Heart left ventricle (tissue), 16 donors: ENCODE data around the gene ITGB3BP. TPM values are rescaled to one million over a fixed set of nuclear protein-coding genes. Genes with fewer than 3 reads are reported as not detected.

Source experiments
- ATAC-seq, 4 donors: fragments of 200-7000 bp; cut with Tn5 transposase; one replicate each; pipeline ENCODE4 v1.9.1; 2020 to 2022; ENCODE audit warnings: moderate library complexity in 4 of 4, mild to moderate bottlenecking in 3 of 4, moderate number of reproducible peaks in 1 of 4
- DNase-seq, 5 donors: peaks; one replicate each; pipeline ENCODE4 v3.0.0-alpha.2; 2020
- H3K27ac ChIP-seq, 12 donors: fragments of 200-600 bp; sonication (generic) in 4 of 12; one replicate each; pipeline versions ENCODE4 v1.5.0 to v1.8.0; 2016 to 2022; ENCODE audit warnings: mild to moderate bottlenecking in 2 of 12
- H3K27me3 ChIP-seq, 9 donors: fragments of 200-600 bp; sonication (generic) in 2 of 9; one replicate each; pipeline versions ENCODE4 v1.5.1 to v1.8.0; 2016 to 2022; ENCODE audit warnings: mild to moderate bottlenecking in 3 of 9
- H3K36me3 ChIP-seq, 9 donors: fragments of 200-600 bp; sonication (generic) in 2 of 9; one replicate each; pipeline versions ENCODE4 v1.5.0 to v1.8.0; 2018 to 2022; ENCODE audit warnings: mild to moderate bottlenecking in 2 of 9
- H3K4me1 ChIP-seq, 12 donors: fragments of 200-600 bp; sonication (generic) in 4 of 12; one replicate each; pipeline versions ENCODE4 v1.5.0 to v1.8.0; 2016 to 2022; ENCODE audit warnings: mild to moderate bottlenecking in 3 of 12
- H3K4me3 ChIP-seq, 12 donors: fragments of 200-600 bp; sonication (generic) in 4 of 12; one replicate each; pipeline versions ENCODE4 v1.5.0 to v1.8.0; 2017 to 2022; ENCODE audit warnings: mild to moderate bottlenecking in 9 of 12, moderate library complexity in 4 of 12
- H3K9me3 ChIP-seq, 12 donors: fragments of 200-600 bp; sonication (generic) in 4 of 12; one replicate each; pipeline versions ENCODE4 v1.5.0 to v1.8.0; 2016 to 2022; ENCODE audit warnings: mild to moderate bottlenecking in 1 of 12
- CTCF ChIP-seq, 12 donors: fragments of 200-600 bp; sonication (generic) in 4 of 12; IDR thresholded peaks; one replicate each; pipeline versions ENCODE4 v1.5.0 to v1.8.0; 2018 to 2022; ENCODE audit warnings: antibody characterized with exemption in 12 of 12, mild to moderate bottlenecking in 5 of 12
- POLR2A ChIP-seq, 2 donors: fragments of 450-650 bp; IDR thresholded peaks; one replicate each; pipeline ENCODE4 v1.6.1; 2017; ENCODE audit warnings: antibody characterized with exemption in 2 of 2, mild to moderate bottlenecking in 2 of 2, moderate library complexity in 2 of 2
- WGBS, 4 donors: extraction: QIAGEN DNeasy Blood & Tissue Kit in 2 of 4; methylation state at CpG; one replicate each; pipeline versions ENCODE4 v1.1.5 to v1.1.7; 2013 to 2018; 5-methylcytosine and 5-hydroxymethylcytosine counted together
- intact Hi-C, 10 donors: fragments of 100-400 bp; cut with DNase I; formaldehyde crosslinking; loops; one replicate each; pipeline versions ENCODE4 v1.11.1 to v1.14.2; 2022
- polyA plus RNA-seq, 2 donors: library from polyadenylated mRNA; stranded (reverse); fragments of 200-250 nt; gene quantifications; one replicate each; pipeline ENCODE4 v1.2.3, GENCODE V29; 2013
- total RNA-seq, 9 donors: library from RNA; depleted of rRNA in 2 of 9; stranded (reverse); fragments of >200 nt in 2 of 9; fragmentation: NEBNext Ultra II Directional in 3 of 9; extraction: Animal tissue kit (Norgen Biotek cat#: 25700) in 3 of 9; gene quantifications; one replicate each; pipeline versions ENCODE4 v1.1.0 to v1.2.4, GENCODE V29; 2016 to 2023
- donor health status: ischemic (EF 13 %, LVEDD 7.1; RV severe dilation, severe dysfunction).
- donor health status: healthy with polysubstance abuse.
- donor health status: DM: no; HTN: yes; CAD: no.
- donor health status: DM: no; HTN: no; CAD: no.
- donor health status: ischemic (EF 25% LVEDD 6.9; RV normal size, moderate dysfunction).
- donor health status: ischemic (EF 25% LVEDD 5.7; RV mildly dilated, moderate dysfunction).
- donor health status: healthy.
- donor health status: DM: yes; HTN: yes; CAD: no.
- donor health status: ischemic (EF 35%, LVEDD 5.7; RV mildly dilated, moderate dysfunction).
- donor health status: nonischemic (EF 11% LVEDD 7.7; RV severe dilation, severe dysfunction).
- donor health status: DM: yes; HTN: yes; CAD: no.
- donor health status: PGD.
- donor health status: ischemic (EF 29% LVEDD 5.4; RV normal size, mild dysfunction).
- donor health status: nonischemic (EF 23%, LVEDD 6.1; RV moderate dilation, normal function).

The ITGB3BP gene
- total and polyA plus RNA-seq, 11 donors = 2.0 to 17.2 (median 6.4) TPM

GRCh38 chr1:63414691-63415365 lies 108.2 kb downstream of the ITGB3BP start:
- no peak overlapping the region for H3K4me3 ChIP-seq
- no peak overlapping the region for H3K27ac ChIP-seq
- H3K27me3 ChIP-seq = no peaks in the 10 kb centered on the region
- TF ChIP-seq POLR2A (IDR thresholded peaks at IDR 0.05) = no peak
- TF ChIP-seq CTCF (IDR thresholded peaks at IDR 0.05) = no peak
- H3K9me3 ChIP-seq = no peaks in the 10 kb centered on the region
- H3K4me1 ChIP-seq = no peaks in the 10 kb centered on the region
- ATAC-seq = no peak
- 64 to 84% (median 78%) methylated on average over 3 of the region's 3 CpGs for WGBS, 4 donors
- peaks cover 0 to 34% (median 18%) of the 10 kb centered on the region in 9 donors for H3K36me3 ChIP-seq
- intact Hi-C loops = no loop called here
- no peak for DNase-seq

- no peaks in the 10 kb centered on the region for H3K9me3 ChIP-seq
- no peak overlapping the region for H3K27ac ChIP-seq
- H3K36me3 ChIP-seq = peaks cover 0 to 29% (median 15%) of the 10 kb centered on the region in 9 donors
- TF ChIP-seq POLR2A (IDR thresholded peaks at IDR 0.05) = no peak
- no peak for TF ChIP-seq CTCF (IDR thresholded peaks at IDR 0.05)
- intact Hi-C loops = no loop called here
- WGBS, 4 donors = 84 to 95% (median 89%) methylated on average over 1 of the region's 1 CpG
- no peak for DNase-seq
- no peak for ATAC-seq
- H3K4me3 ChIP-seq = no peak overlapping the region
- no peaks in the 10 kb centered on the region for H3K4me1 ChIP-seq
- H3K27me3 ChIP-seq = no peaks in the 10 kb centered on the region
Measured at GRCh38 chr1:63413394-63413793, 109.6 kb downstream of the ITGB3BP start.

GRCh38 chr1:63411066-63411465 lies 112.0 kb downstream of the ITGB3BP start:
- 76 to 84% (median 81%) methylated on average over 2 of the region's 2 CpGs for WGBS, 4 donors
- TF ChIP-seq CTCF (IDR thresholded peaks at IDR 0.05) = no peak
- no peak for TF ChIP-seq POLR2A (IDR thresholded peaks at IDR 0.05)
- ATAC-seq (no peak), DNase-seq (no peak)
- intact Hi-C loops = no loop called here
- Histone ChIP-seq H3K27ac (no peak overlapping the region), H3K36me3 (peaks cover 0 to 32% (median 22%) of the 10 kb centered on the region in 9 donors), H3K4me3 (no peak overlapping the region), H3K27me3 (no peaks in the 10 kb centered on the region), H3K4me1 (no peaks in the 10 kb centered on the region), H3K9me3 (no peaks in the 10 kb centered on the region)

GRCh38 chr1:63408331-63408730 lies 114.7 kb downstream of the ITGB3BP start:
- DNase-seq (no peak), ATAC-seq (no peak)
- Histone ChIP-seq H3K4me3 (no peak overlapping the region), H3K27ac (no peak overlapping the region), H3K27me3 (no peaks in the 10 kb centered on the region), H3K9me3 (no peaks in the 10 kb centered on the region), H3K36me3 (peaks cover 0 to 52% (median 37%) of the 10 kb centered on the region in 9 donors), H3K4me1 (no peaks in the 10 kb centered on the region)
- intact Hi-C loops = no loop called here
- TF ChIP-seq CTCF (IDR thresholded peaks at IDR 0.05) (no peak), POLR2A (IDR thresholded peaks at IDR 0.05) (no peak)
- 81 to 88% (median 85%) methylated on average over 4 of the region's 4 CpGs for WGBS, 4 donors
